Ecto neural progenitor cell (in vitro differentiated cells): ENCODE results near the gene IQCH.
"Not testable (repeated sequence)": the region's sequence is repeated elsewhere in the genome, so short reads cannot be mapped to it uniquely, and the experiment has no call there.

Experiments used
- DNase-seq: peaks from one replicate; pipeline ENCODE4 v3.0.0-alpha.2; 2018; ENCODE audit warnings: low spot score

Gene IQCH

DNA sequence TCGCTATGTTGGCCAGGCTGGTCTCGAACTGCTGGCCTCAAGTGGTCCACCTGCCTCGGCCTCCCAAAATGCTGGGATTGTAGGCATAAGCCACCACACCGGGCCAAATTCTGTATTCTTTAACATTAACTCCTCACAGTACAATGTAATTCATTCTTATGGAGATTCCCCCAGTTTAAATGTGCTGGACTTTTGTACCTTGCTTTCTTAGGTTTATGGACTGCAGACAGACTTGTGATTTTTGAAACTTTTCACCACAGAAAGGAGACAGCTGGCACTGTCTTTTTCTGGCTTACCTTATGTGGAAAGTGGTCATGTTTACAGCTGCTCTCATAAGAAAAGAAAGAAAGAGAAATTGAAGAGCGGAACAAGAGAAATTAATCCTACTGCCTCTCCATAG lies 103.8 kb downstream of the IQCH start:
- no peak for DNase-seq

- no peak for DNase-seq
Measured at GRCh38 chr15:67358812-67359211, 104.2 kb downstream of the IQCH start.

GRCh38 chr15:67359431-67360079 lies 105.0 kb downstream of the IQCH start:
- DNase-seq = no peak

GRCh38 chr15:67361100-67361499 lies 106.5 kb downstream of the IQCH start:
- DNase-seq = no peak

DNA sequence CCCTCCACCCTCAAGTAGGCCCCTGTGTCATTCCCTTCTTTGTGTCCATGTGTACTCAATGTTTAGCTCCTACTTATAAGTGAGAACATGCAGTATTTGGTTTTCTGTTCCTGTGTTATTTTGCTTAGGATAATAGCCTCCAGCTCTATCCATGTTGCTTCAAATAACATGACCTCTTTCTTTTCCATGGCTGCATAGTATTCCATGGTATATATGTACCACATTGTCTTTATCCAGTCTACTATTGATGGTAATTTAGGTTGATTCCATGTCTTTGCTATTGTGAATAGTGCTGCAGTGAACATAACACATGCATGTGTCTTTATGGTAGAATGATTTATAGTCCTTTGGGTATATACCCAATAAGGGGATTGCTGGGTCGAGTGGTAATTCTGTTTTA lies 109.1 kb downstream of the IQCH start:
- DNase-seq = not testable (repeated sequence)

DNA sequence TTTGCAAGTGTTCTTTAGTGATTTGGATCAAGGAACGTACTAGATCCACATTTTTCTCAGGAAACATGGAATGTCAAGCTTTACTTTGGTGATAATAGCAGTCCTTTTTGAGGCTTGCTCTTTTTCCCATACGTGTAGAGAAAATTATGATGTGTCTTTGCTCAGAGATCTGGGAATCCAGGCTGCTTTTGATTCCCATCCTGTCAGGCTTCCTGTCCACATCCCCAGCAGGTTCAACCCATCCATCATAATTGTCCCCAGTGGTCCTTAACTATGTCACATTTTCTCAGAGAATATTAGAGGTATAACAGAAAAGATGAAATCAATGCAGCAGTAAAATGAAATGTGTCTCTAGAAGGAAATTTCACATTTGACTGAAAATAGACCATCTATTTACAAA lies 111.4 kb downstream of the IQCH start:
- no peak for DNase-seq

DNA sequence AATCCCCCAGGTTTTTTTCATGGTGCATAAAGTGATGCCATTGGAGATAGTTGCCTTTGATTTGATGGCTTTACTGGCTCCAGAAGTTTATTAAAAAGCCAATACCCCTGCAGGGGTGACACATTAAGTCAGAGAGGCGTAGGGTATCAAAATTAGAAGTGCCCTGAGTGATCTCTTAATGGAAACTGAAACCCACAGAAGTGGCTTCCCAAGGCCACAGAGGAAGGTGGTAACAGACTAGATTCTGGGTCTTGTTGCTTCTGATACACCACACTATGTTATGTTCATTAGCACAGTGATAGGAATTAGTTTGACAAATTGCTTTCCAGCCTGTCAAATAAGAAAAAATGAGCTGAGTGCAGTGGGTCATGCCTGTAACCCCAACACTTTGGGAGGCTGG lies 112.3 kb downstream of the IQCH start:
- DNase-seq = no peak

DNA sequence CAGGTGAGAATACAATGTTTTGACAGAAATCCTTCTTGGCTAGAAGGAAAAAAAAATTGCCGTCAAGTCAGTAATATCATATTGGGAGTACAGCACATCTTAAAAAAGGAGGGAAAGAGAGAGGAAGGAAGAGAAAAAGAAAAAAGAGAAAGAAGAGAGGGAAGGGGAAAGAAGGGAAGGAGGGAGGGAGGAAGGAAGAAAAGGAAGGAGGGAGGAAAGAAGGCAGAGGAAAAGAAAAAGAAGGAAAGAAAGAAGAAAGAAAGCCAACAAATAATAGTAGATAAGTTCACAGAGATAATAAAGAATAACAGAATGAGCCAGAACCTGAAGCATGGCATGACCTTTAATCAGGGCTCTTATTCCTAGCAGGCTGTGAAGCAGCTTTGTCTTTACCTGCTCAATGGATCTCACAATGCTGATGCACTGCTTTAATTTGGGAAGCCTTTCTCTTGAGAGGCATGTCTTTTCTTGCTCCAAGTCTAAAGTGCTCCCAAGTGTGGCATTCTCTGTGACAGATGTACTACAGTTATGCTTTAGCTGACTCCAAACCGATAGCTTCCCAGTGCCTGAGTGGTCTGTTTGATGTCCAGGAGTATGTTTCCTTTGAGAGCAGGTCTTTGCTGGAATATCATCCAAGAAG lies 114.9 kb downstream of the IQCH start:
- no peak for DNase-seq

- DNase-seq = no peak
Measured at GRCh38 chr15:67370206-67370954, 115.8 kb downstream of the IQCH start.

GRCh38 chr15:67372543-67372942 lies 118.0 kb downstream of the IQCH start:
- DNase-seq = no peak

GRCh38 chr15:67372986-67373675 lies 118.5 kb downstream of the IQCH start:
- no peak for DNase-seq

DNA sequence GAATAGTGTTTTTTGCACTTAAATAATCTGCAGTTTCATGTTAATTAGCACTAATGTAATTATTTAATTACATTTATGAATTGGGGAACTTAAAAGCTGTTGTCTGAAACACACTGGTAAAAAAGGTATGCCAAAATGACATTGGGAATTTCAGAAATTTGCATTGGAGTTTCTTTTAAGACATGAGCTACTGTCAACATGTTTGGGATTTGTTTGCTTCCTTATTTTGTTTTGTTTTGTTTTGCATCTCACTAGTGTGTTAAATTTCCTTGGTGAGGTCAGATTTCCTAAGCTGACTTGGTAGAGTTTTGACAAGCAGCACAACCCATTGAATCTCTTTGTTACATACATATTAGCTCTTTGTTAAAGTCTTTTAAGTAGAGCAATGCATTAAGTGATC lies 119.4 kb downstream of the IQCH start:
- no peak for DNase-seq

GRCh38 chr15:67379530-67379929 lies 124.9 kb downstream of the IQCH start:
- DNase-seq = no peak

GRCh38 chr15:67380921-67381320 lies 126.3 kb downstream of the IQCH start:
- no peak for DNase-seq

- DNase-seq = no peak
Measured at GRCh38 chr15:67381416-67382045, 126.9 kb downstream of the IQCH start.

DNA sequence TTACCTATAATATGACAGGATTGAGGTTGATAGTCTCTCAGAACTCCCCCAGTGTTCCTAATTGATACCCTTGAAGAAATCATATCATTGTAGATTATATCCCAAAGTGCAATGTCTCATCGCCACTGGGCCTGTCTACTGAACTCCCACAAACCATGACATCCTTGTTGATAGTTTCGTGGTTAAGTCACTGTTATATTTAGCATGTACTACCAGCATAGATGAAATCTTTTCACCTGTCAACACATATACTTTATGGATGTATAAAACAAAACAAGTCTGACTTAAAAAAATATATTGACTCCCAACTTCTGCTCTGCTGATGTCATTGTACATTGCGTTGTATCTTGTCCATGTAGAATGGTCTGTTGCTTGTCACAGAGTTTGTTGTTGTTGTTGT lies 128.1 kb downstream of the IQCH start:
- no peak for DNase-seq

- DNase-seq = no peak
Measured at GRCh38 chr15:67383899-67384298, 129.3 kb downstream of the IQCH start.

GRCh38 chr15:67384761-67385160 lies 130.2 kb downstream of the IQCH start:
- no peak for DNase-seq

GRCh38 chr15:67385971-67386370 lies 131.4 kb downstream of the IQCH start:
- DNase-seq = no peak

DNA sequence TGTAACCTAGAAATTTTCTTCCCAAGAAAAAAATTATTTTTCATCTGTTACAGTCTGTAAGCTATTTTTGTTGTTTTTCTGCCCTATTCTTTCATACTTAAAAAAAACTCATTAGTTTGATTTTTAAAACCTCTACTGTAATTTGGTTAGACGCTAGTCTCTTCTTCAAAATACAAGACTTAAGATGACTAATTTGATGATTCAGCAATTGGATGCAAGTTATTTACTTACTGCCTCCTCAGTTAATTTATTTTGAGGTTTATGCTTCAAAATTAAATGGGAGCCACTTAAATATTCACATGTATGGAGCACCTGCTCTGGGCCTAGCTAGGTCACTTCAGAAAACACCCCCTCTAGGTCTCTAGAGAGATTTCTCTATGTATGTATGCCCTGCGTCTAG lies 132.4 kb downstream of the IQCH start:
- no peak for DNase-seq

GRCh38 chr15:67389975-67390374 lies 135.4 kb downstream of the IQCH start:
- no peak for DNase-seq
